IMR-90 (cell line): ENCODE results near the gene FER.

Source experiments
- CEBPB ChIP-seq: IDR thresholded peaks from 2 replicates; pipeline ENCODE4 v1.6.1; 2012; ENCODE audit warnings: low read depth, low read length, improper control_type of control experiment
- SMC3 ChIP-seq: fragments of 150-350 bp; IDR thresholded peaks from 2 replicates; pipeline ENCODE4 v1.6.1; 2016; ENCODE audit warnings: low read depth, mild to moderate bottlenecking, antibody characterized with exemption, low read length, moderate library complexity
- TF ChIP-seq, protein P1 (sequence below): conservative IDR thresholded peaks from 2 replicates; pipeline ENCODE4 v1.5.1; 2012; ENCODE audit warnings: mild to moderate bottlenecking, low read depth, low read length, improper control_type of control experiment
- TF ChIP-seq, protein P2 (sequence below): fragments of 150-350 bp; IDR thresholded peaks from 2 replicates; pipeline ENCODE4 v1.6.1; 2016; ENCODE audit warnings: low read depth, mild to moderate bottlenecking, low read length, moderate library complexity, borderline replicate concordance

GRCh38 chr5:109164001-109164400 is 416.3 kb downstream of the FER start:
- TF ChIP-seq, protein P1, sequence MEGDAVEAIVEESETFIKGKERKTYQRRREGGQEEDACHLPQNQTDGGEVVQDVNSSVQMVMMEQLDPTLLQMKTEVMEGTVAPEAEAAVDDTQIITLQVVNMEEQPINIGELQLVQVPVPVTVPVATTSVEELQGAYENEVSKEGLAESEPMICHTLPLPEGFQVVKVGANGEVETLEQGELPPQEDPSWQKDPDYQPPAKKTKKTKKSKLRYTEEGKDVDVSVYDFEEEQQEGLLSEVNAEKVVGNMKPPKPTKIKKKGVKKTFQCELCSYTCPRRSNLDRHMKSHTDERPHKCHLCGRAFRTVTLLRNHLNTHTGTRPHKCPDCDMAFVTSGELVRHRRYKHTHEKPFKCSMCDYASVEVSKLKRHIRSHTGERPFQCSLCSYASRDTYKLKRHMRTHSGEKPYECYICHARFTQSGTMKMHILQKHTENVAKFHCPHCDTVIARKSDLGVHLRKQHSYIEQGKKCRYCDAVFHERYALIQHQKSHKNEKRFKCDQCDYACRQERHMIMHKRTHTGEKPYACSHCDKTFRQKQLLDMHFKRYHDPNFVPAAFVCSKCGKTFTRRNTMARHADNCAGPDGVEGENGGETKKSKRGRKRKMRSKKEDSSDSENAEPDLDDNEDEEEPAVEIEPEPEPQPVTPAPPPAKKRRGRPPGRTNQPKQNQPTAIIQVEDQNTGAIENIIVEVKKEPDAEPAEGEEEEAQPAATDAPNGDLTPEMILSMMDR, result no peak
- TF ChIP-seq SMC3 (no peak), CEBPB (no peak)
- TF ChIP-seq, protein P2, sequence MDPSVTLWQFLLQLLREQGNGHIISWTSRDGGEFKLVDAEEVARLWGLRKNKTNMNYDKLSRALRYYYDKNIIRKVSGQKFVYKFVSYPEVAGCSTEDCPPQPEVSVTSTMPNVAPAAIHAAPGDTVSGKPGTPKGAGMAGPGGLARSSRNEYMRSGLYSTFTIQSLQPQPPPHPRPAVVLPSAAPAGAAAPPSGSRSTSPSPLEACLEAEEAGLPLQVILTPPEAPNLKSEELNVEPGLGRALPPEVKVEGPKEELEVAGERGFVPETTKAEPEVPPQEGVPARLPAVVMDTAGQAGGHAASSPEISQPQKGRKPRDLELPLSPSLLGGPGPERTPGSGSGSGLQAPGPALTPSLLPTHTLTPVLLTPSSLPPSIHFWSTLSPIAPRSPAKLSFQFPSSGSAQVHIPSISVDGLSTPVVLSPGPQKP, result no peak
